ENCODE results near the gene PPP6R2.
A peak's percentile ranks its signal among the peaks of the same experiment; 100 is the strongest.
"Not testable (repeated sequence)": the region's sequence is repeated elsewhere in the genome, so short reads cannot be mapped to it uniquely, and the experiment has no call there.

PPP6R2 gene

DNA sequence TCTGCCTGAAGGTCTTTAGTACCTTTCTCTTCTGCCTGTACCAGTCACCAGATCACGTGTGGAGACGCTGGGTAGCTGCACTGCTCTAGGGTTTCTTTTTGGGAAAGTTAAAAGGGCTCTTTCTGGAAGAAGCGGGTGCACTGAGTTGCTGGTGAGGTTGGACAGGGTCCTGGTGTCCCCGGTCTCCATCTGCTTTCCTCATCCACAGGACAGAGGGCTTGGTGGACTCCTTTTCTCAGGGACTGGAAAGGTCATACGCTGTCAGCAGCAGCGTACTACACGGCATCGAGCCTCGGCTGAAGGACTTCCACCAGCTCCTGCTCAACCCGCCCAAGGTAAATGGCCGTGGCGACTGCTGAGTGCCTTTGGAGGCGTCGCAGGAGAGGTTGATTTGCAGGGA lies 78.9 kb downstream of the PPP6R2 start:
- Histone ChIP-seq H3K4me3 (ENCODE audit: control insufficient read depth in 1 of 7, extremely low read depth in 1 of 7, insufficient read depth in 4 of 7, low read depth in 2 of 7, low read length in 6 of 7) (no peak overlapping the region), H3K4me1 (ENCODE audit: control extremely low read depth in 1 of 4, control insufficient read depth in 4 of 4, insufficient read depth in 4 of 4, low read length in 3 of 4) (no peaks in the 10 kb centered on the region), H3K9me3 (ENCODE audit: control extremely low read depth in 1 of 5, control insufficient read depth in 4 of 5, insufficient read depth in 2 of 5, low read depth in 1 of 5, low read length in 4 of 5) (no peaks in the 10 kb centered on the region), H3K27ac (ENCODE audit: insufficient read depth in 1 of 2, low read depth in 1 of 2, low read length in 2 of 2, poor library complexity in 1 of 2, severe bottlenecking in 2 of 2) (no peak overlapping the region), H3K27me3 (replicated peaks in 2 of 5; ENCODE audit: control insufficient read depth in 4 of 5, insufficient read depth in 5 of 5, low read length in 4 of 5) (no peaks in the 10 kb centered on the region), H3K36me3 (ENCODE audit: control insufficient read depth in 4 of 4, insufficient read depth in 4 of 4, low read length in 3 of 4) (peaks cover 27 to 84% (median 67%) of the 10 kb centered on the region in 4 experiments)
- ChIA-PET POLR2A (no interaction called here), CTCF (interaction anchor here (1.2 kb wide), 1 partner anchor 22 kb away, joined by 5 read pairs; no protein-coding TSS in a partner anchor)
- WGBS (ENCODE audit: insufficient coverage), result over 99% methylated on average over 13 of the region's 14 CpGs
- DNase-seq, result no peak

DNA sequence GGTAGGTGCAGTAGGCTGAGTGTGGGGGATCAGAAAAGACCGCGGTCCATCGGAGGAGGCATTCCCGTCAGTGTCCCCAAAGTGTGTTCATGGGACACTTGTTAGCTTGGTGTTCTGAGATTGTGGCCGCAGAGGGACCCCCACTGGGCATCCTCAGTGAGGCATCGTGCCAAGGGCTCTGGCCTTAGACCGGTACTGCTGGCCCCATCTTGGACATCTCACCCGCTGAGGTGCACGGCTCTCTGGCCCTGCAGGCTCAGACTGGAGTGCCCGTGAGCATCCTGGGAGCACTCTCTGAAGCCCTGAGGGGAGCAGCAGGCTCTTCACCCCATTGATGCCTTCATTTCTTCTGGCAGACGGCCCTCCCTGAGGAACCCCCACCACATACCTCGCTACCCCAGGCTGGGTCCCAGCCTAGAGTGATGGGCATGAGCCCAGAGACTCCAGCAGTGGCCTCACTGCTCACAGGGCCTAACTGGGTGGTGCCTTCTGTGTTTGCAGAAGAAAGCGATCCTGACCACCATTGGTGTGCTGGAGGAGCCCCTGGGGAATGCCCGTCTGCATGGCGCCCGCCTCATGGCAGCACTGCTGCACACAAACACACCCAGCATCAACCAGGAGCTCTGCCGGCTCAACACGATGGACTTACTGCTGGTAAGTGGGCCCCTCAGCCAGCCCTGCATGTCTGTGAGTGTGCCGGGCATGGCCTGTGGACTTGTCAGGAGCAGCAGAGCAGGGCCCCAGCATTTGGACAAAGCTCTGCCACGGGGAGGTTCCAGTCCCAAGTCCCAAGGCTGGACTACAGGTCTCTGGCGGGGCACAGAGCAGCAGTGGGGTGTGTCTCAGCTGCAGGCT lies 80.1 kb downstream of the PPP6R2 start:
- Histone ChIP-seq H3K4me1 (ENCODE audit: control extremely low read depth in 1 of 4, control insufficient read depth in 4 of 4, insufficient read depth in 4 of 4, low read length in 3 of 4) (no peaks in the 10 kb centered on the region), H3K36me3 (ENCODE audit: control insufficient read depth in 4 of 4, insufficient read depth in 4 of 4, low read length in 3 of 4) (peaks cover 18 to 76% (median 63%) of the 10 kb centered on the region in 4 experiments), H3K27me3 (replicated peaks in 2 of 5; ENCODE audit: control insufficient read depth in 4 of 5, insufficient read depth in 5 of 5, low read length in 4 of 5) (no peaks in the 10 kb centered on the region), H3K27ac (ENCODE audit: insufficient read depth in 1 of 2, low read depth in 1 of 2, low read length in 2 of 2, poor library complexity in 1 of 2, severe bottlenecking in 2 of 2) (peak overlapping the region in 1 of 2 experiments; percentile 5), H3K9me3 (ENCODE audit: control extremely low read depth in 1 of 5, control insufficient read depth in 4 of 5, insufficient read depth in 2 of 5, low read depth in 1 of 5, low read length in 4 of 5) (no peaks in the 10 kb centered on the region), H3K4me3 (ENCODE audit: control insufficient read depth in 1 of 7, extremely low read depth in 1 of 7, insufficient read depth in 4 of 7, low read depth in 2 of 7, low read length in 6 of 7) (no peak overlapping the region)
- CTCF ChIA-PET, result interaction anchor here (1.2 kb wide), 1 partner anchor 23 kb away, joined by 5 read pairs; no protein-coding TSS in a partner anchor
- no peak for DNase-seq
- 97% methylated on average over 19 of the region's 21 CpGs for WGBS (ENCODE audit: insufficient coverage)
- POLR2A ChIA-PET, result no interaction called here

DNA sequence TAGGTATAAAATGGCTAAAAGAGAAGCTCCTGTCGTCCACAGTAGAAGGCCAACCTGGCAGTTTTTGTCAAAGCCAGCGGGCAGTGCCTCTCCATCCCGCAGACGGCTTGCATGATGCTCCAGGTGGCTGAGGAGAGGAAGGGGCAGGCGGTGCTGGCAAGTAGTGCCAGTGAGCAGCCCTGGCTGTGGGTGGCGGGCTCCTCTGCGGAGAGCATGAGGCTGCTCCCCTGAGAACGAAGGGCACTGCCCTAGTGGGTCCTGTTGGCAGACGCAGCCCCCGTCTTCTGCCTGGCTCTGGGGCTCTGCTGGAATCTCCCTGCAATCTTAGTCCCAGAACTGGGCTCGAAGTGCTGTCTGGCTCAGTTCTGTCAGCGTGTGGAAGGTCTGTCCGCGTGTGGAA lies 80.8 kb downstream of the PPP6R2 start:
- ChIA-PET CTCF (no interaction called here), POLR2A (no interaction called here)
- 98% methylated on average over 14 of the region's 14 CpGs for WGBS (ENCODE audit: insufficient coverage)
- no peaks in the 10 kb centered on the region for H3K4me1 ChIP-seq (ENCODE audit: control extremely low read depth in 1 of 4, control insufficient read depth in 4 of 4, insufficient read depth in 4 of 4, low read length in 3 of 4)
- peaks cover 16 to 78% (median 64%) of the 10 kb centered on the region in 4 experiments for H3K36me3 ChIP-seq (ENCODE audit: control insufficient read depth in 4 of 4, insufficient read depth in 4 of 4, low read length in 3 of 4)
- DNase-seq, result no peak
- no peak overlapping the region for H3K4me3 ChIP-seq (ENCODE audit: control insufficient read depth in 1 of 7, extremely low read depth in 1 of 7, insufficient read depth in 4 of 7, low read depth in 2 of 7, low read length in 6 of 7)
- H3K27me3 ChIP-seq (replicated peaks in 2 of 5; ENCODE audit: control insufficient read depth in 4 of 5, insufficient read depth in 5 of 5, low read length in 4 of 5), result no peaks in the 10 kb centered on the region
- H3K27ac ChIP-seq (ENCODE audit: insufficient read depth in 1 of 2, low read depth in 1 of 2, low read length in 2 of 2, poor library complexity in 1 of 2, severe bottlenecking in 2 of 2), result no peak overlapping the region
- H3K9me3 ChIP-seq (ENCODE audit: control extremely low read depth in 1 of 5, control insufficient read depth in 4 of 5, insufficient read depth in 2 of 5, low read depth in 1 of 5, low read length in 4 of 5), result no peaks in the 10 kb centered on the region

DNA sequence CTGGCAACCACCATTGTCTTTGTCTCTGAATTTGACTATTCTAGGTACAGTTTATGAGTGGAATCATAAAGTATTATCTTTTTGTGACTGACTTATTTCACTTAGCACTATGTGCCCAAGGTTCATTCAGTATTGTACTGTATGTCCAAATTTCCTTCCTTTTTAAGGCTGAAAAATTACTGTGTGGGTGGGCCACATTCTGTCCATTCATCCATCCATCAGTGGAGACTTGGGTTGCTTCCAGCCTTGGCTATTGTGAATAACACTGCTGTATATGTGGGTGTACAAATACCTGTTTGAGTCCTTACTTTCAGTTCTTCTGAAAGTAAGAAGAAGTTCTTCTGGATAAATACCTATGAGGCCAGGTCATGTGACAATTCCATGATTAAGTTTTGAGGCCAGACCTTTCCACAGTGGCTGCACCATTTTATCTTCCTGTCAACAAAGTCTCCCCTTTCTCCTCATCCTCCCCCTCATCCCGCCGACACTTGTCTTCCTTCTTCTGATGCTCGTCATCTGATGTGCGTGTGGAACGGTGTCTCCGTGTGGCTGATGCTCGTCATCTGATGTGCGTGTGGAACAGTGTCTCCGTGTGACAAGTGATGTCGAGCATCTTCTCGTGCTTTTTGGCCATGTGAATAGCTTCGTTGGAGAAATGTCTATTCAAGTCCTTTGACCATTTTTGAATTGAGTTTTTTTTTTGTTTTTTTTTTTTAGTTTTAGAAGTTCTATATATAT lies 82.2 kb downstream of the PPP6R2 start:
- 96% methylated on average over 8 of the region's 12 CpGs for WGBS (ENCODE audit: insufficient coverage)
- no peak for DNase-seq
- CTCF ChIA-PET, result interaction anchor here (1.0 kb wide), 1 partner anchor 26 kb away, joined by 3 read pairs; no protein-coding TSS in a partner anchor
- H3K4me1 ChIP-seq (ENCODE audit: control extremely low read depth in 1 of 4, control insufficient read depth in 4 of 4, insufficient read depth in 4 of 4, low read length in 3 of 4), result no peaks in the 10 kb centered on the region
- H3K36me3 ChIP-seq (ENCODE audit: control insufficient read depth in 4 of 4, insufficient read depth in 4 of 4, low read length in 3 of 4), result peaks cover 19 to 76% (median 56%) of the 10 kb centered on the region in 4 experiments
- POLR2A ChIA-PET, result no interaction called here
- no peaks in the 10 kb centered on the region for H3K9me3 ChIP-seq (ENCODE audit: control extremely low read depth in 1 of 5, control insufficient read depth in 4 of 5, insufficient read depth in 2 of 5, low read depth in 1 of 5, low read length in 4 of 5)
- no peaks in the 10 kb centered on the region for H3K27me3 ChIP-seq (replicated peaks in 2 of 5; ENCODE audit: control insufficient read depth in 4 of 5, insufficient read depth in 5 of 5, low read length in 4 of 5)
- H3K27ac ChIP-seq (ENCODE audit: insufficient read depth in 1 of 2, low read depth in 1 of 2, low read length in 2 of 2, poor library complexity in 1 of 2, severe bottlenecking in 2 of 2), result no peak overlapping the region
- H3K4me3 ChIP-seq (ENCODE audit: control insufficient read depth in 1 of 7, extremely low read depth in 1 of 7, insufficient read depth in 4 of 7, low read depth in 2 of 7, low read length in 6 of 7), result no peak overlapping the region

DNA sequence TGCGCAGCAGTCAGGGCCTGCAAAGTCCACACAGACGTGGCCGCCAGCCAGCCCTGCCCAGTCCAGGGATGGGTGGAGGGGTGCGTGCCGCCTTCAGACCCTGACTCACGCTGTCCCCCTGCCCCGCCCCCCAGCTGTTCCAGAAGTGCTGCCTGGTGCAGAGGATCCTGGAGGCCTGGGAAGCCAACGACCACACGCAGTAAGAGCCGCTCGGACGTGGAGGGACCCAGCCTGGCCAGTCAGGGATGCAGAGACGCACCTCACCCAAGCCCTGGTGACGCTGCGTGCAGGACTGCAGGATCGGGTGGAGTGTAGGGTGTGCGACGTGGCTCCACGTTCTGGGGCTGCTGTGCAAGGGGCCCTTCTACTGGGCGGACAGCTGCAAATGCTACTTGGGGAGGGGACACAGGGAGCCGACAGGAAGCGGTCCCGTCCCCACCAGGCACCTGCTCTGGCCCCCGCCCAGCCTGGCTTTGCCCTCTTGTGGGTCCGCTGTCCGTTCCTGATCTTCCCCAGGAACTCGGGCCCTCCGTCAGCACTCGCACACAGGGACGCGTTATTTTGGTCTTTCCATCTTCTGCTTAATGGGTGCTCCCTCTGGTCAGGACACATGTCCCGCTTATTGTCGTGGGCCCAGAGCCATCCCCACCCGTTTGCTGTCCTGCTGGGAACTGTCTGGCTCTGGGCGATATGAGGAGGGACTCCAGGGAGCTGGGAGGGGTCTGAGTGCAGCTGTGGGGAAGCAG lies 89.2 kb downstream of the PPP6R2 start:
- H3K36me3 ChIP-seq (ENCODE audit: control insufficient read depth in 4 of 4, insufficient read depth in 4 of 4, low read length in 3 of 4), result peaks cover 13 to 78% (median 50%) of the 10 kb centered on the region in 4 experiments
- ChIA-PET CTCF (no interaction called here), POLR2A (no interaction called here)
- H3K4me3 ChIP-seq (ENCODE audit: control insufficient read depth in 1 of 7, extremely low read depth in 1 of 7, insufficient read depth in 4 of 7, low read depth in 2 of 7, low read length in 6 of 7), result no peak overlapping the region
- H3K4me1 ChIP-seq (ENCODE audit: control extremely low read depth in 1 of 4, control insufficient read depth in 4 of 4, insufficient read depth in 4 of 4, low read length in 3 of 4), result no peaks in the 10 kb centered on the region
- WGBS (ENCODE audit: insufficient coverage), result 97% methylated on average over 33 of the region's 35 CpGs
- no peak overlapping the region for H3K27ac ChIP-seq (ENCODE audit: insufficient read depth in 1 of 2, low read depth in 1 of 2, low read length in 2 of 2, poor library complexity in 1 of 2, severe bottlenecking in 2 of 2)
- no peak for DNase-seq
- no peaks in the 10 kb centered on the region for H3K27me3 ChIP-seq (replicated peaks in 2 of 5; ENCODE audit: control insufficient read depth in 4 of 5, insufficient read depth in 5 of 5, low read length in 4 of 5)
- no peaks in the 10 kb centered on the region for H3K9me3 ChIP-seq (ENCODE audit: control extremely low read depth in 1 of 5, control insufficient read depth in 4 of 5, insufficient read depth in 2 of 5, low read depth in 1 of 5, low read length in 4 of 5)

DNA sequence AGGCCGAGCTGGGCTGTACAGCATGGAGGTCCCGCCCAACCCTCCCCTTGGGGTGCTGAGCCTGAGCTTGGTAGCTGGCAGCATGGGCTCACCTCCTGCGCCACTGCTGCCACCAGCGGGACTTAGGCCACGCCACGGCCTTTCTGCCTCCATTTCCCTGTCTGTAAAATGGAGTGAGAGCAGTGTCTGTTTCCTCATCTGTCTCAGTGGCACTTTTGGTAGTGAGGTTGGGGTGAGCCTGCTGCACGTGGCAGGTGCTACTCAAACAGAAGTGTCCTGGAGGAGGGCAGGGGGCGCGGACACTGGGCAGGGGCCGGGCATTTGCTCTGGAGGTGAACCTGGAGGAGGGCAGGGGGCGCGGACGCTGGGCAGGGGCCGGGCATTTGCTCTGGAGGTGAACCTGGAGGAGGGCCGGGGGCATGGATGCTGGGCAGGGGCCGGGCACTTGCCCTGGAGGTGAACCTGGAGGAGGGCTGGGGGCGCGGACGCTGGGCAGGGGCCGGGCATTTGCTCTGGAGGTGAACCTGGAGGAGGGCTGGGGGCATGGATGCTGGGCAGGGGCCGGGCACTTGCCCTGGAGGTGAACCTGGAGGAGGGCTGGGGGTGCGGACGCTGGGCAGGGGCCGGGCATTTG lies 89.9 kb downstream of the PPP6R2 start:
- H3K36me3 ChIP-seq (ENCODE audit: control insufficient read depth in 4 of 4, insufficient read depth in 4 of 4, low read length in 3 of 4), result peaks cover 16 to 79% (median 51%) of the 10 kb centered on the region in 4 experiments
- H3K27me3 ChIP-seq (replicated peaks in 2 of 5; ENCODE audit: control insufficient read depth in 4 of 5, insufficient read depth in 5 of 5, low read length in 4 of 5); H3K27ac ChIP-seq (ENCODE audit: insufficient read depth in 1 of 2, low read depth in 1 of 2, low read length in 2 of 2, poor library complexity in 1 of 2, severe bottlenecking in 2 of 2); H3K9me3 ChIP-seq (ENCODE audit: control extremely low read depth in 1 of 5, control insufficient read depth in 4 of 5, insufficient read depth in 2 of 5, low read depth in 1 of 5, low read length in 4 of 5); CTCF ChIA-PET; POLR2A ChIA-PET; H3K4me3 ChIP-seq (ENCODE audit: control insufficient read depth in 1 of 7, extremely low read depth in 1 of 7, insufficient read depth in 4 of 7, low read depth in 2 of 7, low read length in 6 of 7); DNase-seq; H3K4me1 ChIP-seq (ENCODE audit: control extremely low read depth in 1 of 4, control insufficient read depth in 4 of 4, insufficient read depth in 4 of 4, low read length in 3 of 4): not testable (repeated sequence)
- WGBS (ENCODE audit: insufficient coverage), result 91% methylated on average over 5 of the region's 24 CpGs
